HUES6 (cell line): Measurements from ENCODE around the gene CPLX3.
A peak's percentile ranks its signal among the peaks of the same experiment; 100 is the strongest.

Experiments
- H3K27ac ChIP-seq: 2 replicates; pipeline ENCODE4 v1.7.0; 2013; ENCODE audit warnings: low read depth, mild to moderate bottlenecking, low read length, inconsistent platforms
- H3K27me3 ChIP-seq: 2 replicates; pipeline ENCODE4 v1.6.1; 2013; ENCODE audit warnings: low read length; ENCODE audit not compliant: control insufficient read depth, insufficient read depth
- H3K36me3 ChIP-seq: 2 replicates; pipeline ENCODE4 v1.6.1; 2013; ENCODE audit warnings: low read length; ENCODE audit not compliant: control insufficient read depth, insufficient read depth
- H3K4me1 ChIP-seq: 2 replicates; pipeline ENCODE4 v1.6.1; 2013; ENCODE audit warnings: low read length; ENCODE audit not compliant: control insufficient read depth, insufficient read depth
- H3K4me3 ChIP-seq: 2 replicates; pipeline ENCODE4 v1.5.1; 2013; ENCODE audit warnings: low read depth, low read length
- H3K9ac ChIP-seq: one replicate; pipeline ENCODE4 v1.6.1; 2013; ENCODE audit warnings: mild to moderate bottlenecking, low read length
- H3K9me3 ChIP-seq: 2 replicates; pipeline ENCODE4 v1.6.1; 2013; ENCODE audit warnings: low read depth, low read length; ENCODE audit not compliant: control insufficient read depth, insufficient read depth

The CPLX3 gene

DNA sequence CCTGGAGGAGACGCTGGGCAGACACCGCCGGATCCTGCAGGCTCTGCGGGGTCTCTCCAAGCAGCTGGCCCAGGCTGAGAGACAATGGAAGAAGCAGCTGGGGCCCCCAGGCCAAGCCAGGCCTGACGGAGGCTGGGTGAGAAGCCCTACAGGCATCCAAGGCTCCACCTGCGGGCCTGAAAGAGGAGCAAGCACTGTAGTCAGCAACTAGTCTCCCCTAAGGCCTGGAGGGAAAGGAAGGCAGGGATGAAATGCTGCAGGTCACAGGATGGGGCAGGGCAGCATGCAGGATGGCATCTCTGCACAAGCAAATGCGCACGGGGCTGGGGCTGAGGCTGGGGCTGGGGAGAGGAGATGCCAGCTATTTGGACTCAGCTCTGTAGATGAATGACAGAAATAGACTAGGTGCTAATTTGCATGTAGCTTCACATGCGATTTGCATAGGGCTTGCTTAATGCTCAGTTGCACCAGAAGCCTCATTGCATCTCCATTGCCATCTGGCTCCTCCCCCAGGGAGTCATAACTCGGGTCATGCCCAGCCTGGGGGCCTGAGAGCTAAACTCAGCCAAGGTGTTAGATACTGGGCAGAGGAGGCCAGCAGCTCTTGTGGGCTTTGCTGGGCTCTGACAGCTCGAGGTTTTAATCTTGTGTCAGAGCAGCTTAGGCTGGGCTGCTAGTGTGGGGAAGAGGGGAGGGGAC lies 5.2 kb upstream of the CPLX3 start:
- H3K4me3 ChIP-seq = no peak overlapping the region
- H3K27me3 ChIP-seq = peaks cover 30% of the 10 kb centered on the region
- H3K9me3 ChIP-seq = no peaks in the 10 kb centered on the region
- peaks cover 35% of the 10 kb centered on the region for H3K4me1 ChIP-seq
- no peak overlapping the region for H3K9ac ChIP-seq
- H3K36me3 ChIP-seq = no peaks in the 10 kb centered on the region
- H3K27ac ChIP-seq = no peak overlapping the region

DNA sequence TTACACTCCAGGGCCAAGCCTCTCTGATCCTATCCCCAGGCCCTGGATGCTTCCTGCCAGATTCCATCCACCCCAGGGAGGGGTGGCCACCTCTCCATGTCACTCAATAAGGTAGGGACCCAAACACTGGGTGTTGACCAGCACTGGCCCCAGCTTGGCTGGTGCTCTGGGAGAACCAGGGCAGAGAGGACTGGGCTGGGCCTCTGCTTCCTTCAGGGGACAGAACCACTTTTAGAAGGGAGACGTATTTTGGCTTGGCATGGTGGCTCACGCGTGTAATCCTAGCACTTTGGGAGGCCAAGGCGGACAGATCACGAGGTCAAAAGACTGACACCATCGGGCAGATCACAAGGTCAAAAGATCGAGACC lies 4.7 kb upstream of the CPLX3 start:
- Histone ChIP-seq H3K4me1 (peaks cover 33% of the 10 kb centered on the region), H3K36me3 (no peaks in the 10 kb centered on the region), H3K27ac (no peak overlapping the region), H3K4me3 (no peak overlapping the region), H3K27me3 (peaks cover 35% of the 10 kb centered on the region), H3K9ac (no peak overlapping the region), H3K9me3 (no peaks in the 10 kb centered on the region)

DNA sequence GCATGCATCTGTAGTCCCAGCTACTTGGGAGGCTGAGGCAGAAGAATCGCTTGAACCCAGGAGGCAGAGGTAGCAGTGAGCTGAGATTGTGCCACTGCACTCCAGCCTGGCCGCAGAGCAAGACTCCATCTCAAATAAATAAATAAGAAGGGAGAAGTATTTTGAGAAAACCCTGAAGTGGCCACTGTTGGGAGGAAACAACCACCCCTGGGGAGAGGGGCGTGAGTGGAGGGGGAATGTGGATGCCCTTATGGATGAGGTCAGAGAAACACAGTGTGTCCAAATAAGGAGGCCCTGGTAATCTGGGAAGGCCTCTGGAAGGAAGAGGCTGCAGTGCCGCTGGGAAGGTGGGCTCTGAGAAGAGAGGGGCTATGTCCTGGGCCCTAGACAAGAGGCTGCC lies 4.2 kb upstream of the CPLX3 start:
- Histone ChIP-seq H3K9ac (no peak overlapping the region), H3K4me1 (peaks cover 32% of the 10 kb centered on the region), H3K9me3 (no peaks in the 10 kb centered on the region), H3K4me3 (no peak overlapping the region), H3K27ac (no peak overlapping the region), H3K27me3 (peaks cover 39% of the 10 kb centered on the region), H3K36me3 (no peaks in the 10 kb centered on the region)

DNA sequence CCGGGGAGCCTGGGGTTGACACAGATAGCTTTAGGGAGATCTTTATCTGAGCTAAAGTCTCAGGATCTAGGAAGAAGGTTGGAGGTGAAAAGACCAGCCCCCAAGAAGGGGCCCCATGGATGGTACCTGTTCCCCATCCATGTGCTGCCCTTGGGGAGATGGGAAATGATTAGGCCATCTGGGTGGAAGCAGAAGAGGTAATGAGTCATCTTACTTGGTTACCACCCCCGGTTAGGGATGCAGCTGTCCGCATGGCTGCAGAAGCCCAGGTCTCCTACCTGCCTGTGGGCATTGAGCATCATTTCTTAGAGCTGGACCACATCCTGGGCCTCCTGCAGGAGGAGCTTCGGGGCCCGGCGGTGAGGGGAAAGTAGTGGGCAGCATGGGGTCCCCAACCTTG lies 3.1 kb upstream of the CPLX3 start:
- H3K4me3 ChIP-seq = no peak overlapping the region
- peaks cover 50% of the 10 kb centered on the region for H3K27me3 ChIP-seq
- H3K9ac ChIP-seq = no peak overlapping the region
- no peaks in the 10 kb centered on the region for H3K9me3 ChIP-seq
- H3K4me1 ChIP-seq = peaks cover 28% of the 10 kb centered on the region
- H3K27ac ChIP-seq = no peak overlapping the region
- H3K36me3 ChIP-seq = no peaks in the 10 kb centered on the region

DNA sequence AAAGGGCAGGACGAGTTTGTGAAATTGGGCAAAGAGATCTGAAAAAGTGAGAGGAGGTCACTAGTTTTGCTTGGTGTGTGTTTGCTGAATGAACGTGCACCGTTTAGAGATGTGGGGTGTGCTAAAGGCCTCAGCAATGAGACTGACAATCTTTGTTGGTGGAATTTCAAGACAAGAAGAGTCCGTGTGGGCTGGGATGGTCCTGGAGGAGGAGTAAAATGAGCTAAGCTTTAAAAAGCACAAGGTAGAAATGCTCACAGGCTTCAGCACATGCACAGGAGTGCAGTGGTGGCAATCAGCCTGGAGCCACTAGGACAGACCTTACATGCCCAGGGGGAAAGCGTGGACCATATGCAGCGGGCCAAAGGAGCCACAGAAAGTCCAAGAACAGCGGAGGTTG lies 1.5 kb upstream of the CPLX3 start:
- Histone ChIP-seq H3K27me3 (peaks cover 61% of the 10 kb centered on the region), H3K36me3 (no peaks in the 10 kb centered on the region)

DNA sequence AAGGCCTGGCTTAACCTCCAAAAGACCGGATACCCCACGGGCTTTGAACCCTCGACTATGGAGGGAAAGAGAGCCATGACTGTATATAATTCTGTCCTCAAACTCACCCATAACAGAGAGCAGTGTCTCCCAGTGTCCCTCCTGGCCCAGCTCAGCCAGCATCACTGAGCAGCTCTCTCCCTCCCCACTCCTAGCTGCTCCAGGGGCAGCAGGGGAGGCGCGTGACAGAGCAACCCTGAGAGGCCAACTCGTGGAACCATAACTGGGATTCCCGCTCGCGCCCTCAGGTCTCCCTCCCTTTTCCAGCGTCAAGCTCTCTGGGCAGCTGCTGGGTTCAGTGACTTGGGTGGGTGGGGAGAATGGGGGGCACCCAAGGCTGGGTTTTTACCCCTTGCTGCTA lies 561 bp upstream of the CPLX3 start:
- Histone ChIP-seq H3K9me3 (no peaks in the 10 kb centered on the region), H3K36me3 (no peaks in the 10 kb centered on the region), H3K27ac (no peak overlapping the region), H3K27me3 (peaks cover 61% of the 10 kb centered on the region), H3K4me1 (peaks cover 20% of the 10 kb centered on the region), H3K9ac (no peak overlapping the region), H3K4me3 (peak overlapping the region; percentile 43; the same call in 1 of the 2 replicates)

More for the DNA sequence above, 1.5 kb upstream of the CPLX3 start:
- Histone ChIP-seq H3K4me1 (peaks cover 24% of the 10 kb centered on the region), H3K9ac (no peak overlapping the region), H3K4me3 (no peak overlapping the region), H3K27ac (no peak overlapping the region), H3K9me3 (no peaks in the 10 kb centered on the region)

DNA sequence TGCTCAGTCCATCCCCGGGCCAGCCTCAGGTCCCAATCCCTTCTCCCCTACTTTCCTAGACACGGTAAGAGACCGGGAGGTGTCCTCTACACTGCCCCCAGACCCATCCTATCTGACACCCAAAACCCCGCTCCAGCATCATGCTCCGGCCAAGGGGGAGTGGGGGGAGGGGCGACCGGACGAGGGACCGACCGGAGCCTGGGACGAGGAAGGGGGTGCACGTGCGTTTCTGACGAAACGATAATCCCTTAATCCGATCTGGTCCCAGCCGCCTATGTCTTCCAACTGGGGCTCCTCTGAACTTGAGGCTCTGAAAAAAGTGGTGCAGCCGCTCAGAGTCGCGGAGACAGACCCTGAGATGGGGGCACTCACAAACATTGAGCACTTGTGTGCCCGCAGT lies 494 bp downstream of the CPLX3 start:
- no peaks in the 10 kb centered on the region for H3K9me3 ChIP-seq
- H3K27me3 ChIP-seq = peaks cover 61% of the 10 kb centered on the region
- H3K9ac ChIP-seq = no peak overlapping the region
- peak overlapping the region; percentile 41; the same call in 1 of the 2 replicates for H3K4me3 ChIP-seq
- peaks cover 10% of the 10 kb centered on the region; the same call in 1 of the 2 replicates for H3K4me1 ChIP-seq
- H3K36me3 ChIP-seq = no peaks in the 10 kb centered on the region
- H3K27ac ChIP-seq = no peak overlapping the region

DNA sequence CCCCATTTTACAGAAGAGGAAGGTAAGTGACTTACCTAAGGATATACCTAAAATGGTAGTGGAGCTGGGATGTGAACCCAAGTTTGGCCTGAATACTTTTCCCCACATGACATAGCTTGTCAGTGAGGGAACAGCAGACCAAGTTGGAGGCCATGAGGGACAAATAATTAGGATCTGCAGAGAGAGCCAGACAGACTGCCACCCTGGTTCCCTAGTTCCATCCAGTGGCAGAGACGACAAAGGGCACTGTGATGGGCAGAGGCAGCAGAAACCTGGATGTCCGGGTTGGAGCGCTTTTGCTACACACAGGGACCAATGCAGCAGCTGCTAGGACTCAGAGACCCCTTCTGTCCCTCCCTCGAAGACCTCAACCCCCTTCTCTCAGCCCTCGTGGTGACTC lies 1.2 kb downstream of the CPLX3 start:
- H3K4me3 ChIP-seq = no peak overlapping the region
- H3K4me1 ChIP-seq = peaks cover 10% of the 10 kb centered on the region; the same call in 1 of the 2 replicates
- no peak overlapping the region for H3K27ac ChIP-seq
- H3K9me3 ChIP-seq = no peaks in the 10 kb centered on the region
- H3K9ac ChIP-seq = no peak overlapping the region
- peaks cover 61% of the 10 kb centered on the region for H3K27me3 ChIP-seq
- H3K36me3 ChIP-seq = no peaks in the 10 kb centered on the region

DNA sequence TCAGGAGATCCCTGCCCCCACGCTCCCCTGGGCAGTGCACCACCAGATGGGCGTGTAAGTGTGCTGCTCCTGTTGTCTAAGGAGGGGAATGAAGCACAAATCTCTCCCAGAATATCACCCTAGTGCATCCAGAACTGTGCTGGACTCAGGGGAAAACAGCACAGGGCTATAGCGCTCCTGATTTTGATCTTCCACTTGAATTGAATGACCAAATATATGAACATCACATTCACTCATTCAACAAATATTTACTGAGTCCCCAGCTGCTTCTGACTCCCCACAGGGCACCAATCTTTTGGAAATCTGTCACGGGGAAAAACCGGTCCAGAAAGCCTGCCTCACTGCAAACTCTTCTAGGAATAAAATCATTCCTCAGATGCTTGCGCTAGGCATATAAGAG lies 2.4 kb downstream of the CPLX3 start:
- Histone ChIP-seq H3K36me3 (no peaks in the 10 kb centered on the region), H3K9me3 (no peaks in the 10 kb centered on the region), H3K4me3 (no peak overlapping the region), H3K4me1 (peaks cover 10% of the 10 kb centered on the region; the same call in 1 of the 2 replicates), H3K27ac (no peak overlapping the region), H3K27me3 (peaks cover 55% of the 10 kb centered on the region), H3K9ac (no peak overlapping the region)

DNA sequence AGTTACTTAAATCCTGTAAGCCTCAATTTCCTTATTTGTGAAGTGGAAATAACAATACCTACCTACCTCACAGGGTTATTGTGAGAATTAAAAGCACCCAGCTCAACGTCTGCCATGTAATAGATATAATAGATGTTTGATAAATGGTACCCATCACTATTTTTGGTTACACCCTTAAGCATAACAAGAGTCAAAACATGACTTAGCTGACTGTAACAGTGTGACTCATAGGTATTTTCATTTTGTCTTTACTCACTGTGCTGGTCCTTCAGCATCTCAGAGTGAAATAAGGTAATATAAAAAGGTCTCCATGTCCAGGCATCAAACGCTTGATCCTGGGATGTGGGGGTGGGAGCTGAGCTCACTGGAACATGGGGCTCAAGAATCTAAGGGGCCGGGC lies 3.1 kb downstream of the CPLX3 start:
- Histone ChIP-seq H3K36me3 (no peaks in the 10 kb centered on the region), H3K27me3 (peaks cover 48% of the 10 kb centered on the region), H3K9ac (no peak overlapping the region), H3K4me3 (no peak overlapping the region), H3K9me3 (no peaks in the 10 kb centered on the region), H3K27ac (no peak overlapping the region), H3K4me1 (peaks cover 10% of the 10 kb centered on the region; the same call in 1 of the 2 replicates)

DNA sequence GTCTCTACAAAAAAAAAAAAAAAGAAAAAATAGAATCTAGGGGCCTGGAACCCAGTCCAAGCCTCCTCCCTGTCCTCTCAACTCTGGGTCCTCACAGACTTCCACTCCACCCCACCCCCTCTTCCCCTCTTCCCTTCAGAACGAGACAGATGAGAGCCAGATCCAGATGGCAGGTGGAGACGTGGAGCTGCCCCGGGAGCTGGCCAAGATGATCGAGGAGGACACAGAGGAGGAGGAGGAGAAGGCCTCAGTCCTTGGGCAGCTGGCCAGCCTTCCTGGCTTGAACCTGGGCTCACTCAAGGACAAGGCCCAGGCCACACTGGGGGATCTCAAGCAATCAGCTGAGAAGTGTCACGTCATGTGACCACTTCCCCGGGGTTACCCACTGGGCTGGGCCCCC lies 3.6 kb downstream of the CPLX3 start:
- Histone ChIP-seq H3K4me1 (peaks cover 10% of the 10 kb centered on the region; the same call in 1 of the 2 replicates), H3K9me3 (no peaks in the 10 kb centered on the region), H3K27ac (no peak overlapping the region), H3K9ac (no peak overlapping the region), H3K36me3 (no peaks in the 10 kb centered on the region), H3K4me3 (no peak overlapping the region), H3K27me3 (peaks cover 43% of the 10 kb centered on the region)
